Stimulated activated memory B cell treated with anti-CD40 and anti-IgM and Interleukin-4, amounts not matched to agents 10 μg/mL and 1 μg/mL and 100 μg/mL, for 72 hours (primary cell): ENCODE results near the gene ATXN7L1.

Experiments used
- ATAC-seq: fragments of 150-1000 bp; cut with Tn5 transposase; 2 replicates; pipeline ENCODE4 v1.10.0; 2021
- H3K27ac Mint-ChIP-seq: one replicate; pipeline ENCODE4 v1.8.0; 2022; ENCODE audit warnings: mild to moderate bottlenecking, mixed read lengths
- H3K27me3 Mint-ChIP-seq: one replicate; pipeline ENCODE4 v1.8.0; 2022; ENCODE audit warnings: mixed read lengths
- H3K36me3 Mint-ChIP-seq: one replicate; pipeline ENCODE4 v1.8.0; 2022; ENCODE audit warnings: mixed read lengths
- H3K4me1 Mint-ChIP-seq: one replicate; pipeline ENCODE4 v1.8.0; 2022; ENCODE audit warnings: mixed read lengths
- H3K4me3 Mint-ChIP-seq: one replicate; pipeline ENCODE4 v1.8.0; 2022; ENCODE audit warnings: mild to moderate bottlenecking, moderate library complexity, mixed read lengths
- H3K9me3 Mint-ChIP-seq: one replicate; pipeline ENCODE4 v1.8.0; 2022; ENCODE audit warnings: mixed read lengths

Gene ATXN7L1

GRCh38 chr7:105639667-105640493, 236.5 kb downstream of the ATXN7L1 start:
- peaks cover 92% of the 10 kb centered on the region for H3K36me3 Mint-ChIP-seq
- no peak for ATAC-seq

DNA sequence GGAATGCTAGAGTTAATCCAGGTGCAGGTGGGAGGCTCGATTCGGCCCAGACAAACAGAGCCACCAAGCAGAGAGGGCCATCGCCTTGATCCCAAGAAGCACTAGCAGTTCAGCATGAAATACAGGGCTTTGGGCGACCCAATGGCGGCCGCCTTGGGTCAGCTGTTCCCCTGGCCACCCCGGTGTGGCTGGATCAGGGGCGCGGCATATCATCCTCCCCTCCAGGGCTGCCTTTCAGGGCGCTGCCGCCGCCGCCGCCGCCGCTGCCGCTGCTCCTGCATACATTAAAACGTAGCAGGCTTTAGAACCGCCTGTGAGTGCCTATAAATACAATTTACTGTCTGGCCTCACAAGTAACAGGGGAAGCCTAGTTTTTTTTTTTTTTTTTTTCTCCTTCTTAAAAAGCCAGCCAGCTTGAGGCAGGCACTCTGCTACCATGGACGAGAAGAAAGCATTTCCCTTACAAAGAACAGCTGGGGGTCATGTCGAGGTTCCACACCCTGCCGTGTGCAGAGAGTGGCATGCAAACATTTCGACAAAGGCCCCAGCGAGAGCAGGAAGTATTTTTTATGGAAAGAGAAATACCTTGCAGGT, 237.4 kb downstream of the ATXN7L1 start:
- no peak overlapping the region for H3K4me3 Mint-ChIP-seq
- H3K4me1 Mint-ChIP-seq = peaks cover 8% of the 10 kb centered on the region
- no peak for ATAC-seq
- H3K9me3 Mint-ChIP-seq = no peaks in the 10 kb centered on the region
- H3K27ac Mint-ChIP-seq = no peak overlapping the region
- no peaks in the 10 kb centered on the region for H3K27me3 Mint-ChIP-seq
- H3K36me3 Mint-ChIP-seq = peaks cover 97% of the 10 kb centered on the region

More at GRCh38 chr7:105639667-105640493, 236.5 kb downstream of the ATXN7L1 start:
- H3K4me3 Mint-ChIP-seq = no peak overlapping the region
- no peaks in the 10 kb centered on the region for H3K27me3 Mint-ChIP-seq
- no peak overlapping the region for H3K27ac Mint-ChIP-seq
- no peaks in the 10 kb centered on the region for H3K9me3 Mint-ChIP-seq
- H3K4me1 Mint-ChIP-seq = peaks cover 12% of the 10 kb centered on the region

DNA sequence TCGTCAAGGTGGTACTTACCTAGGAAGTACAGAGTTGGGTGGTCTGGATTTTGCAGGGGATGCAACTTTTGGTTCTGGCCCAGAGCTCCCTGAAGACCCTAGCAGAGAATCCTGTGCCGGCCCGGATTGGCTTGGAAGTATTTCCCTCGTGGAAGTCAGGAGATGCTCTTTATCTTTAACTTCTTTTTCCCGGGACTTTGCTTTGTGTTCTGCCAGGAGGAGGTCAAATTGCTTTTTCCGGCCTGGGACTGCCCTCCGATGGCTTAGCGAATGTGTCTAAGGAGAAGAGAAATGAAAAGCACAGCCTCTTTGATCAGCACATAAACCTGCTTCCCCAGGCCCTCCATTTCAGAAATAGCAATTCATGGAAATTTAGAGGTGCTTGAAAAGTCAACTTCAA, 238.1 kb downstream of the ATXN7L1 start:
- Mint-ChIP-seq H3K36me3 (peaks cover 99% of the 10 kb centered on the region), H3K27me3 (no peaks in the 10 kb centered on the region), H3K27ac (no peak overlapping the region), H3K4me1 (peaks cover 8% of the 10 kb centered on the region), H3K4me3 (no peak overlapping the region), H3K9me3 (no peaks in the 10 kb centered on the region)
- ATAC-seq = no peak

- Mint-ChIP-seq H3K4me3 (no peak overlapping the region), H3K4me1 (peaks cover 8% of the 10 kb centered on the region), H3K9me3 (no peaks in the 10 kb centered on the region), H3K36me3 (peaks cover 95% of the 10 kb centered on the region), H3K27ac (no peak overlapping the region), H3K27me3 (no peaks in the 10 kb centered on the region)
- no peak for ATAC-seq
Observed at GRCh38 chr7:105637755-105638154, 238.6 kb downstream of the ATXN7L1 start.

- Mint-ChIP-seq H3K9me3 (no peaks in the 10 kb centered on the region), H3K36me3 (peaks cover 93% of the 10 kb centered on the region), H3K27me3 (no peaks in the 10 kb centered on the region), H3K4me3 (no peak overlapping the region), H3K27ac (no peak overlapping the region), H3K4me1 (peaks cover 8% of the 10 kb centered on the region)
- ATAC-seq = no peak
Observed at GRCh38 chr7:105636982-105637381, 239.4 kb downstream of the ATXN7L1 start.

GRCh38 chr7:105635197-105635596, 241.2 kb downstream of the ATXN7L1 start:
- Mint-ChIP-seq H3K9me3 (no peaks in the 10 kb centered on the region), H3K27ac (no peak overlapping the region), H3K4me1 (no peaks in the 10 kb centered on the region), H3K27me3 (no peaks in the 10 kb centered on the region), H3K4me3 (no peak overlapping the region), H3K36me3 (peaks cover 86% of the 10 kb centered on the region)
- no peak for ATAC-seq

GRCh38 chr7:105625986-105626385, 250.4 kb downstream of the ATXN7L1 start:
- H3K36me3 Mint-ChIP-seq = peaks cover 49% of the 10 kb centered on the region

GRCh38 chr7:105623906-105624305, 252.5 kb downstream of the ATXN7L1 start:
- Mint-ChIP-seq H3K4me3 (no peak overlapping the region), H3K27ac (no peak overlapping the region), H3K27me3 (no peaks in the 10 kb centered on the region), H3K9me3 (peaks cover 7% of the 10 kb centered on the region), H3K4me1 (peaks cover 8% of the 10 kb centered on the region), H3K36me3 (peaks cover 46% of the 10 kb centered on the region)
- no peak for ATAC-seq

More at GRCh38 chr7:105625986-105626385, 250.4 kb downstream of the ATXN7L1 start:
- Mint-ChIP-seq H3K4me3 (no peak overlapping the region), H3K9me3 (peaks cover 7% of the 10 kb centered on the region), H3K27ac (no peak overlapping the region), H3K4me1 (peaks cover 8% of the 10 kb centered on the region), H3K27me3 (no peaks in the 10 kb centered on the region)
- ATAC-seq = no peak

- Mint-ChIP-seq H3K9me3 (peaks cover 7% of the 10 kb centered on the region), H3K36me3 (peaks cover 52% of the 10 kb centered on the region), H3K4me1 (peaks cover 8% of the 10 kb centered on the region), H3K27ac (no peak overlapping the region), H3K27me3 (no peaks in the 10 kb centered on the region), H3K4me3 (no peak overlapping the region)
- ATAC-seq = peak; percentile 34
Observed at GRCh38 chr7:105623378-105623777, 253.0 kb downstream of the ATXN7L1 start.

- no peak for ATAC-seq
- no peak overlapping the region for H3K4me3 Mint-ChIP-seq
- no peak overlapping the region for H3K27ac Mint-ChIP-seq
- H3K36me3 Mint-ChIP-seq = peaks cover 60% of the 10 kb centered on the region
- H3K9me3 Mint-ChIP-seq = peaks cover 7% of the 10 kb centered on the region
- peaks cover 8% of the 10 kb centered on the region for H3K4me1 Mint-ChIP-seq
- H3K27me3 Mint-ChIP-seq = no peaks in the 10 kb centered on the region
Observed at GRCh38 chr7:105622106-105622731, 254.2 kb downstream of the ATXN7L1 start.

DNA sequence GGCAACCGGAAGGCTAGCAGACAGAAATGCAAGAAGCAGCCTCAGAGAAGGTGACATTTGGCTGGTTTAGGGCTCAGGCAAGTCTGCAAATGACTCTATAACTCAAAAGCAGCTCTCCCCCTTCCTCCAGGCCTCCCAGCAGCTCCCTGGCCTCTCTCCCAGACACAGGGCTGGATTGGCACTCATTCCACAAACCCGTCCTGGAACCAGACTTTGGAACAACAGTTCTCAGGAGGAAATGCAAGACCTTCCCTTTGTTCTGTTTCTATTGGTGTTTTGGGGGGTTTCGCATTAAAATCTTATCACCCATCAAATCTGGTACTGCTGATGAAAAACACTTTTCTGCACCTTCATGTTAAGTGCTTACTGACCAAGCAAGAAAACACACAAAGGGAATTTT, 254.8 kb downstream of the ATXN7L1 start:
- H3K4me3 Mint-ChIP-seq = no peak overlapping the region

DNA sequence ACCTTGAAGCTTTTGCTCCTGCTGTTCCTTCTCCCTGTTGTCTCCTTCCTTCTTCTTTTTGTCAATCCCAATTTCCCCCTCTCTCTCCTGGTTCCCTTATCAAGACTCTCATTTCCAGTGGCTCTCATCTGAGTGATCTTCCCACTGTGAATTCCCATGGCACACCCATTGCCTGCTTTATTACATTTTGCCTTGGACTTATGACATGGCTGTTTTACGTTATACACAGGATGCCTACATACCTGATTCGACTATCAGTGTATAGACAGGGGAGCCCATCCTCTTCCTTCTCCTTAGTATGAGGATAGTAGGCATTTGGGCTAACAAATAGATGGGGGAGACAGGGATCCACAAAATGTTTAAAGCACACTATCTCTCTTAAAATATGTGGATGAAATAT, 255.2 kb downstream of the ATXN7L1 start:
- no peak overlapping the region for H3K4me3 Mint-ChIP-seq
- H3K9me3 Mint-ChIP-seq = peaks cover 2% of the 10 kb centered on the region
- H3K36me3 Mint-ChIP-seq = peaks cover 56% of the 10 kb centered on the region
- H3K27ac Mint-ChIP-seq = peak overlapping the region; percentile 7
- H3K4me1 Mint-ChIP-seq = peaks cover 8% of the 10 kb centered on the region
- H3K27me3 Mint-ChIP-seq = no peaks in the 10 kb centered on the region
- ATAC-seq = no peak

More for the DNA sequence above, 254.8 kb downstream of the ATXN7L1 start:
- Mint-ChIP-seq H3K4me1 (peaks cover 8% of the 10 kb centered on the region), H3K36me3 (peaks cover 56% of the 10 kb centered on the region), H3K9me3 (peaks cover 5% of the 10 kb centered on the region), H3K27ac (peak overlapping the region; percentile 7), H3K27me3 (no peaks in the 10 kb centered on the region)
- no peak for ATAC-seq

DNA sequence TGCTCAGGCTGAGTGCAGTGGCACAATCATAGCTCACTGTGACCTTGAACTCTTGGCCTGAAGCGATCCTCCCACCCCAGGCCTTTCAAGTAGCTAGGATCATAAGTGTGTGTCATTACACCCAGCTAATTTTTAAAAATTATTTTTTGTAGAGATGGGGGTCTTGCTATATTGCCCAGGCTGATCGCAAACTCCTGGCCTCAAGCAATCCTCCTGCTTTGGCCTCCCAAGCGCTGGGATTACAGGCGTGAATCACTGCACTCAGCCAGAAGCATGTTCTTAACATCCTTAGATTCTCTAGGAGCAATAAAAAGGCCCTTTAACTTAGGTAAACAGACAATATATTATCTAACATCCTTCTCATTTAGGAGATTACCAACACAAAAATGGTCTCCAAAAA, 256.8 kb downstream of the ATXN7L1 start:
- H3K36me3 Mint-ChIP-seq = peaks cover 59% of the 10 kb centered on the region
- ATAC-seq = no peak

DNA sequence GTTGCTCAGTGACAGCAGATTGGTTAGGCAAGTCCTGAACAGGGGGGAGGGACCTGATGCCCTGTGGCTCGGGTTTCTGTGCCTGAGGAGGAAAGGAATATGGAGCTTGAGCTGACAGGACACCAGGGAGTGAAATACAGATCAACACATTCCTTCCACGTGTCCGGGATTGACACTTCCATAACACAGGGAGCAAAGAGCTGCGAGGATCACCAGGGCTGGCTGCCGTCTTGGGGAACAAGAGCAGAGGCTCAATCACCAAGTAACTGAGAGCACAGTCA, 258.4 kb downstream of the ATXN7L1 start:
- Mint-ChIP-seq H3K4me1 (no peaks in the 10 kb centered on the region), H3K4me3 (no peak overlapping the region), H3K9me3 (no peaks in the 10 kb centered on the region), H3K27me3 (no peaks in the 10 kb centered on the region), H3K36me3 (peaks cover 57% of the 10 kb centered on the region), H3K27ac (no peak overlapping the region)
- ATAC-seq = no peak

More for the DNA sequence above, 256.8 kb downstream of the ATXN7L1 start:
- H3K9me3 Mint-ChIP-seq = no peaks in the 10 kb centered on the region
- H3K27me3 Mint-ChIP-seq = no peaks in the 10 kb centered on the region
- H3K4me1 Mint-ChIP-seq = peaks cover 8% of the 10 kb centered on the region
- H3K27ac Mint-ChIP-seq = no peak overlapping the region
- H3K4me3 Mint-ChIP-seq = no peak overlapping the region

DNA sequence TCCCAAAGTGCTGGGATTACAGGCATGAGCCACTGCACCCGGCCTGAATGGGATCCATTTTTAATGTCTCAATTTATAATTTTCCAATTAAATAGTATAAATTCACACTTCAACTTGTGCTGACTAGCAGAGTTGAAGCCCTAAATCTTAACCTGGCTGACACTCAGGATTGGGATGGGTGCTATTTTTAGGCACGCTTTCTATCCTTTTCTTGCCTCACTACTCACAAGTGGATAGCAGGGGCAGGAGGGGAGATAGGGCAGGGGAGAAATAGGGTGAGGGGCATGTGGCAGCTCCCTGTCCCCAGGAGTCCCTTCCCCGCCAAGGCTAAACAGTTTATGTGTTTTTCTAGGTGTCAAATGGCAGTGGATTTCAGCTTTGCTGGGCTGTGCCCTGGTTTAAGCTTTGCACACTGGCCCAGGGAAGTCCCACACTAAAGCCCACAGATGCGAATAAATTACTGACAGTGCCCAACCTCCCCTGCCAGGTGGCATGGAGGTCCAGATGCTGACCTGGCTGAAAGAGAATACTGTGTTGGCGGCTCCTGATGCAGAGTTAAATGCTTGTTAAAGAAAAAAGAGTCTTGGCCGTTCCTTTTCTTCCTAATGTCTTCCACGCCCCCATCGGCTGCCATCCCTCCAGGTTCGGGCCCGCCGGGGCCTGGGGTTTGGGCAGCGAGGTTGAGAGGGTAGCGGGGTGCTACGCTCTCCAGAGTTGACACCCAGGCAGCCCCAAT, 259.0 kb downstream of the ATXN7L1 start:
- peaks cover 52% of the 10 kb centered on the region for H3K36me3 Mint-ChIP-seq
- no peak overlapping the region for H3K4me3 Mint-ChIP-seq
- H3K27me3 Mint-ChIP-seq = no peaks in the 10 kb centered on the region
- H3K4me1 Mint-ChIP-seq = no peaks in the 10 kb centered on the region
- H3K27ac Mint-ChIP-seq = no peak overlapping the region
- H3K9me3 Mint-ChIP-seq = no peaks in the 10 kb centered on the region
- ATAC-seq = no peak
